ENCODE data around the gene PLXNA4. TPM values are rescaled to one million over a fixed set of nuclear protein-coding genes. Genes with fewer than 3 reads are reported as not detected.
A peak's percentile ranks its signal among the peaks of the same experiment; 100 is the strongest.

PLXNA4 gene
- total and polyA plus RNA-seq, 9 of the 15 experiments (the other 6 are each of a cell fraction or from before 2014, with no cell fraction given), result under 0.01 to 0.09 TPM; not detected in 7

- TF ChIP-seq JUND (IDR thresholded peaks at IDR 0.05; ENCODE audit: borderline replicate concordance, low read depth, low read length) (peak; percentile 31; the same call in 1 of the 2 replicates), JUND (tag; IDR thresholded peaks at IDR 0.05; ENCODE audit: borderline replicate concordance, low read depth, low read length) (peak; percentile 81; the same call in 2 of the 3 replicates), SMC3 (conservative IDR thresholded peaks at IDR 0.05; ENCODE audit: insufficient read depth, low read depth, low read length) (no peak), ATF2 (CRISPR knock-in tag; IDR thresholded peaks at IDR 0.05) (peak; percentile 29; the same call in 1 of the 2 replicates), PCBP2 (IDR thresholded peaks at IDR 0.05; ENCODE audit: low read depth, low read length, poor library complexity, severe bottlenecking) (no peak), MTA1 (IDR thresholded peaks at IDR 0.05; ENCODE audit: borderline replicate concordance) (no peak)
Observed at GRCh38 chr7:132410385-132410784, 165.9 kb downstream of the PLXNA4 start (continued).

GRCh38 chr7:132407764-132408163 lies 168.5 kb downstream of the PLXNA4 start:
- H4K20me1 ChIP-seq (replicated peaks; ENCODE audit: control insufficient read depth, insufficient read depth, low read length), result no peaks in the 10 kb centered on the region
- TF ChIP-seq ETS1 (conservative IDR thresholded peaks at IDR 0.05; ENCODE audit: control insufficient read depth, low read depth, low read length) (no peak), ZNF316 (IDR thresholded peaks at IDR 0.05) (peak; percentile 40; the same call in 1 of the 2 replicates), SNIP1 (IDR thresholded peaks at IDR 0.05; ENCODE audit: low read depth) (no peak), C11orf30 (IDR thresholded peaks at IDR 0.05; ENCODE audit: low read depth) (peak; percentile 24; the same call in 1 of the 2 replicates)
- intact Hi-C loops (cut with micrococcal nuclease), result no loop called here
- H3K79me2 ChIP-seq (ENCODE audit: control insufficient read depth, insufficient read depth, low read length), result no peaks in the 10 kb centered on the region
- no peak overlapping the region for H3K27ac ChIP-seq (ENCODE audit: extremely low read depth, low read depth, low read length)
- H3K4me3 ChIP-seq, result no peak overlapping the region
- no peaks in the 10 kb centered on the region for H3K9me3 ChIP-seq (replicated peaks; ENCODE audit: control insufficient read depth, insufficient read depth, low read depth, low read length)
- in situ Hi-C loops (cut with MboI), result no loop called here
- 2% methylated on average over 2 of the region's 2 CpGs for WGBS (ENCODE audit: insufficient coverage, low coverage, missing lambda C conversion rate)
- H3K9ac ChIP-seq (ENCODE audit: insufficient read depth in 1 of 2, low read depth in 2 of 2, low read length in 2 of 2), result no peak overlapping the region
- ATAC-seq (no peak), FAIRE-seq (no peak), DNase-seq (ENCODE audit: extremely low read depth in 1 of 4, low spot score in 3 of 4) (no peak)
- no peaks in the 10 kb centered on the region for H3K36me3 ChIP-seq (ENCODE audit: control insufficient read depth, insufficient read depth, low read length)
- no peak overlapping the region for H3K4me2 ChIP-seq (ENCODE audit: insufficient read depth, low read length)
- ChIA-PET POLR2A (interaction anchor here (1.1 to 1.2 kb wide), 2 partner anchors 11 to 12 kb away, joined by 3 read pairs; no protein-coding TSS in a partner anchor), CTCF (ENCODE audit: low intra/inter-chr PET ratio) (no interaction called here)
- H2AFZ ChIP-seq (ENCODE audit: low read depth, low read length), result no peak overlapping the region
- H3K9me1 ChIP-seq (ENCODE audit: control insufficient read depth, insufficient read depth, low read length), result no peaks in the 10 kb centered on the region
- no TSS peak for BruUV-seq (replicated peaks)
- no peaks in the 10 kb centered on the region; a peak in 1 of 5 replicates for H3K4me1 ChIP-seq (replicated peaks in 1 of 2; ENCODE audit: control insufficient read depth in 2 of 2, insufficient read depth in 2 of 2, low read length in 2 of 2)
- peaks cover 0 to 46% of the 10 kb centered on the region in 2 experiments; a peak in 2 of 5 replicates for H3K27me3 ChIP-seq (ENCODE audit: control insufficient read depth in 2 of 2, insufficient read depth in 2 of 2, low read length in 2 of 2)
